ENCODE data around the gene IER5L.
"Not testable (repeated sequence)": the region's sequence is repeated elsewhere in the genome, so short reads cannot be mapped to it uniquely, and the experiment has no call there.

IER5L gene

DNA sequence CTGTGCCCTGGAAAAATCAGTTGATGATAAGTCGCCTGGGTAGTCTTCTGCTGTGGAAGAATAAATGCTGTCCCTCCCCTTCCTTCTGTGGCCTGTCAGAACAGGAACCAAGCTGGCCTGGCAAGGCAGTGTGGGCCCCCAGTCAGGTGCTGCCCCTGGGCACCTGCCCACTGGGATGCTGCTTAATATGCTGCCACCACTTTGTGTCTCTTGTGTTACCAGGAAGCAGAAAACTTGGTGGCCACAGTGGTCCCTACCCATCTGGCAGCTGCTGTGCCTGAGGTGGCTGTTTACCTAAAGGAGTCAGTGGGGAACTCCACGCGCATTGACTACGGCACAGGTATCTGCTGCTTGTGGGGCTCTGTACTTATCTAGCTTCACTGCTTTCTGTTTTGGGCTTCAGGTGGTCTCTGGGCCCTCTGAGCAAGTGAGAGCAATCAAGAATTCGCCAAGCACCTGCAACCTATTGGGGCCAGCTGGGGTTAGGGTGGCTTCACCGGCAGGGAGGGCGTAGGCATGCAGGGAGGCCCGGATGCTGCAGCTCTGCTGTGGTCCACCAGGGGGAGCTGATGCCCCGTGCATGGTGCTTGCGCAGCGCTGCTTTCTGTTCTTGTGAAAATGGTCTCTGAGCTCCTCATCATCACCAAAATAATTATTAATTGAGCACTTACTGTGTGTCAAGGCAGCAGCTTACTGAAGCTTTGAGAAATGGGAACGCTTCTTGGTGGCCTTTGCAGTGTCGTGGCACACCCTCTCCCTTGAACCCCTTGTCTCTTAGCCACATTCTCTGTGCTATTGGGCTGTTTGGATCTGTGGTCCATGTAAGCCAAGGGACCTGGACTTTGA lies 46.5 kb downstream of the IER5L start:
- H3K4me3 Mint-ChIP-seq, result no peak overlapping the region
- peaks cover 39% of the 10 kb centered on the region for H3K4me1 Mint-ChIP-seq
- DNase-seq, result peak; percentile 89
- peaks cover 60% of the 10 kb centered on the region for H3K36me3 Mint-ChIP-seq (ENCODE audit: low read depth)
- no peaks in the 10 kb centered on the region for H3K9me3 Mint-ChIP-seq
- H3K27me3 Mint-ChIP-seq (ENCODE audit: low read depth, poor library complexity), result no peaks in the 10 kb centered on the region
- no peak overlapping the region for H3K27ac Mint-ChIP-seq
- TF ChIP-seq CTCF (IDR thresholded peaks at IDR 0.05), result peak; percentile 97

GRCh38 chr9:129130791-129131190 lies 47.3 kb downstream of the IER5L start:
- no peak for TF ChIP-seq CTCF (IDR thresholded peaks at IDR 0.05)
- H3K9me3 Mint-ChIP-seq, result no peaks in the 10 kb centered on the region
- H3K36me3 Mint-ChIP-seq (ENCODE audit: low read depth), result peaks cover 64% of the 10 kb centered on the region

DNA sequence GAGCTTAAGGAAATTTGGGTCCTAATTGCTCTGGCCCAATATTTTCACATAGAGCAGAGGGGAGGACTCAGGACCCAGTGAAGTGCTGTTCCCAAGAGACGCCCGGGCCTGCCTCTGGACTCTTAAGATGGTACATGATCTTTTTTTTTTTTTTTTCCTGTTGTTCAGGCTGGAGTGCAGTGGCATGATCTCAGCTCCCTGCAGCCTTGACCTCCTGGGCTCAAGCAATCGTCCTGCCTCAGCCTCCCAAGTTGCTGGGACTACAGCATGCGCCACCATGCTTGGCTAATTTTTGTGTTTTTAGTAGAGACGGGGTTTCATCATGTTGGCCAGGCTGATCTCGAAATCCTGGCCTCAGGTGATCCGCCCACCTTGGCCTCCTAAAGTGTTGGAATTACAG lies 47.8 kb downstream of the IER5L start:
- not testable (repeated sequence) for H3K27ac Mint-ChIP-seq

More at GRCh38 chr9:129130791-129131190, 47.3 kb downstream of the IER5L start:
- Mint-ChIP-seq H3K27me3 (ENCODE audit: low read depth, poor library complexity) (no peaks in the 10 kb centered on the region), H3K4me1 (peaks cover 40% of the 10 kb centered on the region), H3K4me3 (no peak overlapping the region), H3K27ac (no peak overlapping the region)
- no peak for DNase-seq

DNA sequence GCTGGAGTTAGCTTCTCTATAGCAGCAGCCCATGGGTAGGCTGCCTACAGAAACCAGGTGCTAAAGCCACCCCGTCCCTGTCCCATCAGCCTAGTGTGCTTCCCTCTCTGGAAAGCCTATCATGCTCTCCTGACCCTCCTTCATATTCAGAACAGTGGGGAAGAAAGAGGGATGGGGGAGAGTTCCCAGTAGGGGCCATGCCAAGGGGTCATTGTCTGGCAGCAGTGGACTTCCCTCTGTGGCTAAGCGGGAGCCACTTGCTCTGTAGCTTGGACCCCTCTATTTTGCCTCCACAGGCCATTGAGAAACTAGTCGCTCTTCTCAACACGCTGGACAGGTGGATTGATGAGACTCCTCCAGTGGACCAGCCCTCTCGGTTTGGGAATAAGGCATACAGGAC lies 49.4 kb downstream of the IER5L start:
- H3K4me1 Mint-ChIP-seq, result peaks cover 37% of the 10 kb centered on the region
- no peaks in the 10 kb centered on the region for H3K27me3 Mint-ChIP-seq (ENCODE audit: low read depth, poor library complexity)
- H3K27ac Mint-ChIP-seq, result no peak overlapping the region
- no peaks in the 10 kb centered on the region for H3K9me3 Mint-ChIP-seq
- TF ChIP-seq CTCF (IDR thresholded peaks at IDR 0.05), result no peak
- DNase-seq, result no peak
- peaks cover 61% of the 10 kb centered on the region for H3K36me3 Mint-ChIP-seq (ENCODE audit: low read depth)
- H3K4me3 Mint-ChIP-seq, result no peak overlapping the region

More for the DNA sequence above, 47.8 kb downstream of the IER5L start:
- DNase-seq; H3K4me3 Mint-ChIP-seq; H3K9me3 Mint-ChIP-seq; H3K27me3 Mint-ChIP-seq (ENCODE audit: low read depth, poor library complexity): not testable (repeated sequence)
- Mint-ChIP-seq H3K4me1 (peaks cover 40% of the 10 kb centered on the region), H3K36me3 (ENCODE audit: low read depth) (peaks cover 62% of the 10 kb centered on the region)

GRCh38 chr9:129126749-129127618 lies 51.1 kb downstream of the IER5L start:
- Mint-ChIP-seq H3K4me3 (no peak overlapping the region), H3K27me3 (ENCODE audit: low read depth, poor library complexity) (peaks cover 2% of the 10 kb centered on the region), H3K27ac (peak overlapping the region; percentile 85), H3K36me3 (ENCODE audit: low read depth) (peaks cover 66% of the 10 kb centered on the region), H3K9me3 (no peaks in the 10 kb centered on the region), H3K4me1 (peaks cover 20% of the 10 kb centered on the region)
- no peak for TF ChIP-seq CTCF (IDR thresholded peaks at IDR 0.05)
- no peak for DNase-seq
